Esophagus squamous epithelium (tissue), 5 donors: ENCODE data around the gene ABCG4. TPM values are rescaled to one million over a fixed set of nuclear protein-coding genes. Genes with fewer than 3 reads are reported as not detected.
"Not testable (repeated sequence)": the region's sequence is repeated elsewhere in the genome, so short reads cannot be mapped to it uniquely, and the experiment has no call there.

Experiments
- DNase-seq: peaks from one replicate; lab custom pipeline; 2025; lab: John Stamatoyannopoulos, UW
- H3K27ac ChIP-seq, 4 donors: fragments of 200-600 bp; sonication (generic); one replicate each; pipeline ENCODE4 v1.5.1; 2016 to 2019; ENCODE audit warnings: mild to moderate bottlenecking in 1 of 4
- H3K27me3 ChIP-seq, 4 donors: fragments of 200-600 bp; sonication (generic); 1 replicate in 3 of 4; 2 replicates in 1 of 4; pipeline versions ENCODE4 v1.5.1 to v1.6.0; 2017 to 2021; ENCODE audit warnings: antibody characterized with exemption in 1 of 4
- H3K36me3 ChIP-seq, 3 donors: fragments of 200-600 bp; sonication (generic); one replicate each; pipeline ENCODE4 v1.5.1; 2016 to 2019
- H3K4me1 ChIP-seq, 3 donors: fragments of 200-600 bp; sonication (generic); one replicate each; pipeline ENCODE4 v1.5.1; 2017 to 2019
- H3K4me3 ChIP-seq, 4 donors: fragments of 200-600 bp; sonication (generic); 1 replicate in 3 of 4; 2 replicates in 1 of 4; pipeline ENCODE4 v1.5.1; 2016 to 2019; ENCODE audit warnings: mild to moderate bottlenecking in 2 of 4, moderate library complexity in 1 of 4
- H3K9me3 ChIP-seq, 3 donors: fragments of 200-600 bp; sonication (generic); one replicate each; pipeline ENCODE4 v1.5.1; 2016 to 2019
- CTCF ChIP-seq, 6 experiments: fragments of 450-650 bp in 4 of 6; fragments of 200-600 bp in 2 of 6; sonication (generic) in 2 of 6; IDR thresholded peaks; one replicate each; pipeline ENCODE4 v1.5.1; 2016 to 2019; ENCODE audit warnings: antibody characterized with exemption in 6 of 6, mild to moderate bottlenecking in 4 of 6, moderate library complexity in 4 of 6
- POLR2A ChIP-seq, 4 donors: fragments of 450-650 bp; IDR thresholded peaks; one replicate each; pipeline ENCODE4 v1.6.1; 2017; ENCODE audit warnings: antibody characterized with exemption in 4 of 4, mild to moderate bottlenecking in 4 of 4, moderate library complexity in 3 of 4
- WGBS, 2 donors: methylation state at CpG; one replicate each; pipeline ENCODE4 v1.1.5; 2018; 5-methylcytosine and 5-hydroxymethylcytosine counted together
- intact Hi-C: fragments of 100-400 bp; cut with DNase I; formaldehyde crosslinking; loops from one replicate; pipeline ENCODE4 v1.15.0; 2022
- total RNA-seq, 4 donors: library from RNA; depleted of rRNA; stranded (reverse); fragments of >200 nt; gene quantifications; one replicate each; pipeline ENCODE4 v1.1.0, GENCODE V29; 2016
- donor health status: DM: yes; HTN: yes; CAD: no.

Gene ABCG4
- total RNA-seq, 4 donors from 2014 or later: 0.15 to 0.94 (median 0.39) TPM

- no peak overlapping the region for H3K4me3 ChIP-seq
- peaks cover 0 to 2% (median 0%) of the 10 kb centered on the region in 4 donors for H3K27me3 ChIP-seq
- no peak overlapping the region for H3K27ac ChIP-seq
- 91 to 100% methylated on average over 1 to 6 of the region's 6 CpGs for WGBS, 2 donors
- peaks cover 3 to 78% (median 10%) of the 10 kb centered on the region in 3 donors for H3K36me3 ChIP-seq
- TF ChIP-seq POLR2A (IDR thresholded peaks at IDR 0.05): no peak
- no peak for TF ChIP-seq CTCF (IDR thresholded peaks at IDR 0.05)
- H3K4me1 ChIP-seq: peaks cover 0 to 7% (median 0%) of the 10 kb centered on the region in 3 donors
- intact Hi-C loops: no loop called here
- DNase-seq: no peak
- H3K9me3 ChIP-seq: no peaks in the 10 kb centered on the region
Measured at GRCh38 chr11:119180729-119181676, 32.2 kb downstream of the ABCG4 start.

GRCh38 chr11:119181677-119182412 is 33.0 kb downstream of the ABCG4 start:
- Histone ChIP-seq H3K4me1 (peaks cover 0 to 7% (median 0%) of the 10 kb centered on the region in 3 donors), H3K36me3 (peaks cover 3 to 70% (median 10%) of the 10 kb centered on the region in 3 donors), H3K27me3 (peaks cover 0 to 11% (median 0%) of the 10 kb centered on the region in 4 donors), H3K4me3 (no peak overlapping the region), H3K9me3 (no peaks in the 10 kb centered on the region), H3K27ac (no peak overlapping the region)
- WGBS, 2 donors: 83 to 92% methylated on average over 2 to 8 of the region's 17 CpGs
- no peak for TF ChIP-seq POLR2A (IDR thresholded peaks at IDR 0.05)
- no peak for TF ChIP-seq CTCF (IDR thresholded peaks at IDR 0.05)
- intact Hi-C loops: no loop called here
- DNase-seq: no peak

- 78 to 84% methylated on average over 9 of the region's 9 CpGs for WGBS, 2 donors
- intact Hi-C loops, H3K4me1 ChIP-seq, H3K4me3 ChIP-seq, H3K9me3 ChIP-seq, H3K27ac ChIP-seq, DNase-seq: not testable (repeated sequence)
- Histone ChIP-seq H3K36me3 (peaks cover 3 to 47% (median 4%) of the 10 kb centered on the region in 3 donors), H3K27me3 (peaks cover 0 to 15% (median 0%) of the 10 kb centered on the region in 4 donors)
Measured at GRCh38 chr11:119184399-119184798, 35.5 kb downstream of the ABCG4 start.

- Histone ChIP-seq H3K36me3 (peaks cover 2 to 30% (median 3%) of the 10 kb centered on the region in 3 donors), H3K27ac (no peak overlapping the region), H3K27me3 (peaks cover 0 to 15% (median 0%) of the 10 kb centered on the region in 4 donors), H3K4me3 (no peak overlapping the region), H3K9me3 (no peaks in the 10 kb centered on the region), H3K4me1 (peaks cover 0 to 7% (median 0%) of the 10 kb centered on the region in 3 donors)
- WGBS, 2 donors: 67% methylated on average over 5 of the region's 15 CpGs; no CpG with 5 or more reads in 1 of the 2 donors
- DNase-seq: no peak
- no peak for TF ChIP-seq POLR2A (IDR thresholded peaks at IDR 0.05)
- no peak for TF ChIP-seq CTCF (IDR thresholded peaks at IDR 0.05)
- intact Hi-C loops: no loop called here
Measured at GRCh38 chr11:119185981-119186634, 37.3 kb downstream of the ABCG4 start.
